Colonic mucosa (tissue), 4 donors: ENCODE results near the gene RCOR2. TPM values are rescaled to one million over a fixed set of nuclear protein-coding genes. Genes with fewer than 3 reads are reported as not detected.

Source experiments
- DNase-seq: peaks from one replicate; pipeline ENCODE4 v3.0.0-alpha.2; 2020
- H3K27ac ChIP-seq: fragments of 200-600 bp; one replicate; pipeline ENCODE4 v1.8.0; 2021
- H3K27me3 ChIP-seq: fragments of 200-600 bp; one replicate; pipeline ENCODE4 v1.8.0; 2021
- H3K36me3 ChIP-seq: fragments of 200-600 bp; one replicate; pipeline ENCODE4 v1.8.0; 2021
- H3K4me1 ChIP-seq: fragments of 200-600 bp; one replicate; pipeline ENCODE4 v1.8.0; 2021; ENCODE audit warnings: mild to moderate bottlenecking
- H3K4me3 ChIP-seq: fragments of 200-600 bp; one replicate; pipeline ENCODE4 v1.8.0; 2021
- H3K9ac ChIP-seq, 2 donors: one replicate each; pipeline ENCODE4 v1.7.0; 2013; ENCODE audit warnings: control low read depth in 2 of 2, low read depth in 2 of 2, low read length in 2 of 2
- H3K9me3 ChIP-seq: fragments of 200-600 bp; one replicate; pipeline ENCODE4 v1.8.0; 2021
- CTCF ChIP-seq: fragments of 200-600 bp; IDR thresholded peaks from one replicate; pipeline ENCODE4 v1.8.0; 2022; ENCODE audit warnings: antibody characterized with exemption, mild to moderate bottlenecking
- intact Hi-C: fragments of 100-400 bp; cut with DNase I; formaldehyde crosslinking; loops from one replicate; pipeline ENCODE4 v1.14.1; 2022
- total RNA-seq, 2 donors: library from RNA; stranded (reverse); fragmentation: NEBNext Ultra II Directional in 1 of 2; extraction: Animal tissue kit (Norgen Biotek cat#: 25700) in 1 of 2; gene quantifications; one replicate each; pipeline ENCODE4 v1.2.1, GENCODE V29; 2021
- donor health status: healthy.
- donor health status: DM: no; HTN: no; CAD: no.
- donor health status: DM: no; HTN: no; CAD: no.

RCOR2 gene
- total RNA-seq, 2 donors from 2014 or later = 4.8 to 5.2 TPM

GRCh38 chr11:63920939-63921417 is 4.0 kb upstream of the RCOR2 start:
- intact Hi-C loops = no loop called here
- Histone ChIP-seq H3K27me3 (no peaks in the 10 kb centered on the region), H3K9ac (no peak overlapping the region), H3K4me1 (peaks cover 33% of the 10 kb centered on the region), H3K27ac (no peak overlapping the region), H3K36me3 (no peaks in the 10 kb centered on the region), H3K9me3 (no peaks in the 10 kb centered on the region), H3K4me3 (no peak overlapping the region)
- TF ChIP-seq CTCF = peak; percentile 12
- DNase-seq = peak; percentile 44

GRCh38 chr11:63920126-63920938 is 3.4 kb upstream of the RCOR2 start:
- DNase-seq = peak; percentile 95
- intact Hi-C loops = no loop called here
- Histone ChIP-seq H3K27ac (peak overlapping the region; percentile 84), H3K4me3 (no peak overlapping the region), H3K9ac (peak overlapping the region; percentile 37 to 85), H3K27me3 (no peaks in the 10 kb centered on the region), H3K4me1 (peaks cover 35% of the 10 kb centered on the region), H3K9me3 (no peaks in the 10 kb centered on the region), H3K36me3 (no peaks in the 10 kb centered on the region)
- no peak for TF ChIP-seq CTCF

GRCh38 chr11:63919267-63920125 is 2.5 kb upstream of the RCOR2 start:
- H3K4me3 ChIP-seq = peak overlapping the region; percentile 20
- intact Hi-C loops = no loop called here
- no peaks in the 10 kb centered on the region for H3K36me3 ChIP-seq
- H3K9ac ChIP-seq = peak overlapping the region; percentile 44 to 85
- H3K27ac ChIP-seq = peak overlapping the region; percentile 84
- H3K9me3 ChIP-seq = no peaks in the 10 kb centered on the region
- no peak for TF ChIP-seq CTCF
- H3K4me1 ChIP-seq = peaks cover 35% of the 10 kb centered on the region
- peak; percentile 80 for DNase-seq
- H3K27me3 ChIP-seq = no peaks in the 10 kb centered on the region

GRCh38 chr11:63918507-63919191 is 1.7 kb upstream of the RCOR2 start:
- Histone ChIP-seq H3K27me3 (no peaks in the 10 kb centered on the region), H3K4me3 (peak overlapping the region; percentile 50), H3K27ac (peak overlapping the region; percentile 84), H3K36me3 (no peaks in the 10 kb centered on the region), H3K9me3 (no peaks in the 10 kb centered on the region), H3K4me1 (peaks cover 35% of the 10 kb centered on the region), H3K9ac (peak overlapping the region; percentile 39 to 85)
- peak; percentile 56 for DNase-seq
- intact Hi-C loops = no loop called here
- no peak for TF ChIP-seq CTCF
